B cell (primary cell): ENCODE results near the gene HOXB13. TPM values are rescaled to one million over a fixed set of nuclear protein-coding genes. Genes with fewer than 3 reads are reported as not detected.
A peak's percentile ranks its signal among the peaks of the same experiment; 100 is the strongest.

Source experiments
- ATAC-seq: fragments of 200-7000 bp; cut with Tn5 transposase; one replicate; pipeline ENCODE4 v1.10.0; 2021; ENCODE audit warnings: low read depth, mild to moderate bottlenecking, moderate number of reproducible peaks, moderate library complexity
- CTCF ChIA-PET: fragments of 350-600 bp; sonication (Branson Sonifier 250); formaldehyde crosslinking; loops from one replicate; lab custom pipeline; 2021; ENCODE audit warnings: antibody characterized with exemption, inconsistent platforms; lab: Charles Lee
- POLR2A ChIA-PET: fragments of 350-600 bp; sonication (Branson Sonifier 250); formaldehyde crosslinking; loops from one replicate; lab custom pipeline; 2021; ENCODE audit warnings: antibody characterized with exemption; lab: Charles Lee
- DNase-seq: peaks from one replicate; pipeline ENCODE4 v3.0.0; 2013
- H2AFZ ChIP-seq: 2 replicates; pipeline ENCODE4 v1.6.1; 2012; ENCODE audit warnings: mild to moderate bottlenecking, low read depth, low read length; ENCODE audit not compliant: insufficient read depth, poor library complexity, severe bottlenecking
- H3K27ac ChIP-seq, 2 donors: 1 replicate in 1 of 2; 2 replicates in 1 of 2; pipeline ENCODE4 v1.5.1; 2012 to 2013; ENCODE audit warnings: low read length in 2 of 2, mild to moderate bottlenecking in 2 of 2, moderate library complexity in 1 of 2
- H3K27me3 ChIP-seq, 4 experiments: fragments of 200-600 bp in 1 of 4; sonication (generic) in 1 of 4; replicated peaks in 1 of 4; 1 replicate in 2 of 4; 2 replicates in 2 of 4; pipeline versions ENCODE4 v1.6.1 to v1.7.0; 2013 to 2016; ENCODE audit warnings: low read length in 3 of 4, mild to moderate bottlenecking in 2 of 4, mixed read lengths in 1 of 4, moderate library complexity in 1 of 4; ENCODE audit not compliant: insufficient read depth in 4 of 4, control insufficient read depth in 3 of 4; ENCODE audit errors: control extremely low read depth in 1 of 4
- H3K36me3 ChIP-seq, 2 experiments: replicated peaks in 1 of 2; 1 replicate in 1 of 2; 2 replicates in 1 of 2; pipeline versions ENCODE4 v1.6.1 to v1.7.1; 2013; ENCODE audit warnings: low read length in 1 of 2; ENCODE audit not compliant: insufficient read depth in 2 of 2, control insufficient read depth in 1 of 2; ENCODE audit errors: control extremely low read depth in 1 of 2, extremely low read depth in 1 of 2
- H3K4me1 ChIP-seq, 2 donors: fragments of 200-600 bp in 1 of 2; sonication (generic) in 1 of 2; 1 replicate in 1 of 2; 2 replicates in 1 of 2; pipeline versions ENCODE4 v1.5.1 to v1.6.1; 2013 to 2017; ENCODE audit warnings: low read length in 2 of 2; ENCODE audit not compliant: control insufficient read depth in 2 of 2, insufficient read depth in 2 of 2
- H3K4me2 ChIP-seq: replicated peaks from 2 replicates; pipeline ENCODE3; 2012; ENCODE audit warnings: mild to moderate bottlenecking, low read depth, low read length; ENCODE audit not compliant: poor library complexity, severe bottlenecking
- H3K4me3 ChIP-seq, 5 experiments: fragments of 200-600 bp in 1 of 5; sonication (generic) in 1 of 5; 1 replicate in 3 of 5; 2 replicates in 2 of 5; pipeline versions ENCODE4 v1.5.1 to v1.7.0; 2011 to 2016; ENCODE audit warnings: low read length in 4 of 5, mild to moderate bottlenecking in 4 of 5, low read depth in 2 of 5, control low read depth in 1 of 5, moderate library complexity in 1 of 5; ENCODE audit not compliant: insufficient read depth in 1 of 5; ENCODE audit errors: control extremely low read depth in 1 of 5, extremely low read depth in 1 of 5
- H3K79me2 ChIP-seq: fragments of 200-600 bp; sonication (generic); one replicate; pipeline ENCODE4 v1.6.0; 2016; ENCODE audit warnings: low read length; ENCODE audit not compliant: control insufficient read depth, insufficient read depth
- H3K9ac ChIP-seq: fragments of 200-600 bp; sonication (generic); 2 replicates; pipeline ENCODE4 v1.6.1; 2017; ENCODE audit warnings: mild to moderate bottlenecking, low read length, moderate library complexity
- H3K9me3 ChIP-seq, 3 donors: one replicate each; pipeline versions ENCODE4 v1.6.1 to v1.7.1; 2013; ENCODE audit warnings: low read length in 2 of 3; ENCODE audit not compliant: control insufficient read depth in 2 of 3, insufficient read depth in 1 of 3; ENCODE audit errors: control extremely low read depth in 1 of 3
- H4K20me1 ChIP-seq: 2 replicates; pipeline ENCODE4 v1.6.0; 2012; ENCODE audit warnings: mild to moderate bottlenecking, low read length; ENCODE audit not compliant: insufficient read depth, control insufficient read depth, poor library complexity, severe bottlenecking
- H3K27ac Mint-ChIP-seq: one replicate; pipeline ENCODE4 v1.8.0; 2021; ENCODE audit warnings: mixed read lengths
- H3K27me3 Mint-ChIP-seq: one replicate; pipeline ENCODE4 v1.8.0; 2021; ENCODE audit warnings: mixed read lengths
- H3K4me1 Mint-ChIP-seq: one replicate; pipeline ENCODE4 v1.8.0; 2021; ENCODE audit warnings: mixed read lengths
- H3K4me3 Mint-ChIP-seq: one replicate; pipeline ENCODE4 v1.8.0; 2021; ENCODE audit warnings: mixed read lengths
- H3K9me3 Mint-ChIP-seq: one replicate; pipeline ENCODE4 v1.8.0; 2022; ENCODE audit warnings: mixed read lengths; ENCODE audit not compliant: insufficient read depth
- EZH2 ChIP-seq: IDR thresholded peaks from 2 replicates; pipeline ENCODE4 v1.6.1; 2012; ENCODE audit warnings: borderline replicate concordance, low read depth, mild to moderate bottlenecking, moderate library complexity, low read length; ENCODE audit not compliant: insufficient read depth, poor library complexity, severe bottlenecking
- WGBS: methylation state at CpG from one replicate; pipeline ENCODE4 v1.1.5; 2013; ENCODE audit warnings: missing lambda C conversion rate; ENCODE audit not compliant: insufficient coverage; 5-methylcytosine and 5-hydroxymethylcytosine counted together
- intact Hi-C: fragments of 100-400 bp; cut with micrococcal nuclease; formaldehyde crosslinking; loops from one replicate; pipeline ENCODE4 v1.10.0; 2022
- polyA plus RNA-seq: library from polyadenylated mRNA; depleted of rRNA; stranded (reverse); fragments of >200 nt; gene quantifications from 2 replicates; pipeline ENCODE4 v1.2.3, GENCODE V29; 2012
- total RNA-seq, 2 donors: library from RNA; stranded (reverse); fragments of 120-200 nt in 1 of 2; gene quantifications; 1 replicate in 1 of 2; 2 replicates in 1 of 2; pipeline versions ENCODE4 v1.2.3 to v1.2.4, GENCODE V29; 2013 to 2022
- TF ChIP-seq, protein P1 (sequence below): fragments of 200-600 bp; IDR thresholded peaks from one replicate; pipeline ENCODE4 v1.8.0; 2022; ENCODE audit warnings: antibody characterized with exemption, mild to moderate bottlenecking

HOXB13 gene
- total and polyA plus RNA-seq, 2 donors (not counting 1 experiment from before 2014, with no cell fraction given), result not detected

GRCh38 chr17:48751733-48752398 is 23.3 kb upstream of the HOXB13 start:
- Histone ChIP-seq H3K4me1 (peaks cover 15 to 60% of the 10 kb centered on the region in 2 donors), H3K27me3 (peaks cover 0 to 98% (median 84%) of the 10 kb centered on the region in 4 experiments), H3K79me2 (no peaks in the 10 kb centered on the region), H3K9me3 (peaks cover 0 to 54% (median 6%) of the 10 kb centered on the region in 3 donors), H4K20me1 (no peaks in the 10 kb centered on the region), H3K36me3 (no peaks in the 10 kb centered on the region), H2AFZ (no peak overlapping the region), H3K4me2 (no peak overlapping the region), H3K4me3 (no peak overlapping the region), H3K27ac (no peak overlapping the region), H3K9ac (no peak overlapping the region)
- no peaks in the 10 kb centered on the region for H3K9me3 Mint-ChIP-seq
- 10% methylated on average over 11 of the region's 13 CpGs for WGBS
- H3K4me3 Mint-ChIP-seq, result no peak overlapping the region
- CTCF ChIA-PET, result interaction anchor here (0.7 to 1.8 kb wide), 6 partner anchors 17 to 136 kb away, joined by 3 to 5 read pairs (median 3); no protein-coding TSS in a partner anchor
- peaks cover 18% of the 10 kb centered on the region for H3K4me1 Mint-ChIP-seq
- ATAC-seq (no peak), DNase-seq (no peak)
- H3K27me3 Mint-ChIP-seq, result peaks cover 77% of the 10 kb centered on the region
- intact Hi-C loops, result no loop called here
- TF ChIP-seq, protein P1, sequence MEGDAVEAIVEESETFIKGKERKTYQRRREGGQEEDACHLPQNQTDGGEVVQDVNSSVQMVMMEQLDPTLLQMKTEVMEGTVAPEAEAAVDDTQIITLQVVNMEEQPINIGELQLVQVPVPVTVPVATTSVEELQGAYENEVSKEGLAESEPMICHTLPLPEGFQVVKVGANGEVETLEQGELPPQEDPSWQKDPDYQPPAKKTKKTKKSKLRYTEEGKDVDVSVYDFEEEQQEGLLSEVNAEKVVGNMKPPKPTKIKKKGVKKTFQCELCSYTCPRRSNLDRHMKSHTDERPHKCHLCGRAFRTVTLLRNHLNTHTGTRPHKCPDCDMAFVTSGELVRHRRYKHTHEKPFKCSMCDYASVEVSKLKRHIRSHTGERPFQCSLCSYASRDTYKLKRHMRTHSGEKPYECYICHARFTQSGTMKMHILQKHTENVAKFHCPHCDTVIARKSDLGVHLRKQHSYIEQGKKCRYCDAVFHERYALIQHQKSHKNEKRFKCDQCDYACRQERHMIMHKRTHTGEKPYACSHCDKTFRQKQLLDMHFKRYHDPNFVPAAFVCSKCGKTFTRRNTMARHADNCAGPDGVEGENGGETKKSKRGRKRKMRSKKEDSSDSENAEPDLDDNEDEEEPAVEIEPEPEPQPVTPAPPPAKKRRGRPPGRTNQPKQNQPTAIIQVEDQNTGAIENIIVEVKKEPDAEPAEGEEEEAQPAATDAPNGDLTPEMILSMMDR, result no peak
- TF ChIP-seq EZH2, result peak; percentile 46
- POLR2A ChIA-PET, result no interaction called here
- H3K27ac Mint-ChIP-seq, result no peak overlapping the region

- H3K27ac ChIP-seq, result no peak overlapping the region
- H3K27ac Mint-ChIP-seq, result no peak overlapping the region
- ATAC-seq (no peak), DNase-seq (peak; percentile 24)
- CTCF ChIA-PET, result interaction anchor here (0.7 to 1.8 kb wide), 5 partner anchors 16 to 128 kb away, joined by 3 to 5 read pairs (median 3); partner anchors contain the start of gene PRAC2
- intact Hi-C loops, result no loop called here
- no peak for TF ChIP-seq EZH2
- TF ChIP-seq, protein P1, result no peak
- H3K36me3 ChIP-seq, result no peaks in the 10 kb centered on the region
- no peak overlapping the region for H3K4me2 ChIP-seq
- peaks cover 0 to 100% (median 88%) of the 10 kb centered on the region in 4 experiments for H3K27me3 ChIP-seq
- WGBS, result 11% methylated on average over 3 of the region's 3 CpGs
- H2AFZ ChIP-seq, result no peak overlapping the region
- H3K9me3 Mint-ChIP-seq, result no peaks in the 10 kb centered on the region
- no peak overlapping the region for H3K9ac ChIP-seq
- H4K20me1 ChIP-seq, result no peaks in the 10 kb centered on the region
- peaks cover 0 to 54% (median 6%) of the 10 kb centered on the region in 3 donors for H3K9me3 ChIP-seq
- H3K4me1 ChIP-seq, result peaks cover 18 to 67% of the 10 kb centered on the region in 2 donors
- POLR2A ChIA-PET, result no interaction called here
- peaks cover 21% of the 10 kb centered on the region for H3K4me1 Mint-ChIP-seq
- peaks cover 79% of the 10 kb centered on the region for H3K27me3 Mint-ChIP-seq
- H3K4me3 Mint-ChIP-seq, result no peak overlapping the region
- H3K4me3 ChIP-seq, result no peak overlapping the region
- no peaks in the 10 kb centered on the region for H3K79me2 ChIP-seq
Measured at GRCh38 chr17:48751172-48751571, 22.6 kb upstream of the HOXB13 start.
